Erythroblast (primary cell): ENCODE measurements around the gene TNNC2.

ENCODE experiments used
- GATA1 ChIP-seq: IDR thresholded peaks from 2 replicates; pipeline ENCODE4 v1.6.1; 2011; ENCODE audit warnings: low read depth, mild to moderate bottlenecking, control low read depth, low read length, moderate library complexity
- POLR2A ChIP-seq: IDR thresholded peaks from 2 replicates; pipeline ENCODE4 v1.6.1; 2011; ENCODE audit warnings: mild to moderate bottlenecking, low read length

DNA sequence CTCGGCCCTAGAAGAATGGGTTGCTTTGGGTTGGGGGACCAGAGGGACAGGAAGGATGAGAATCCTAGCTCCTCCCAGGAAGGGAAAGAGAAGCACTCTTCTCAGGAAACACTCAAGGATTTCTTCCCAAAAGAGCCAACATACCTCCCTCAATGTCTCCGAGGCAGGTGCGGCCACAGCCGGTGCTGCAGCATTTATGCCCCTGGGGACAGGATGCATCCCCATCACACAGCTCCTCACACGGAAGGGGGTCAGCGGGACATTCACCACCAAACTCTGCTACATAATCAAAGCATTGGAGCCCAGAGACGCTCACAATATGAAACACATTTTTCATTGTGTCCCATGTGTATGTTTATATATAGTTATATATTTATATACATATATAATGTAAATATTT is 50.2 kb downstream of the TNNC2 start:
- no peak for TF ChIP-seq POLR2A
- no peak for TF ChIP-seq GATA1
